Measurements from ENCODE around the gene COL3A1.

Gene COL3A1

GRCh38 chr2:189048189-189048588 lies 74.0 kb downstream of the COL3A1 start:
- no peak for TF ChIP-seq CTCF (IDR thresholded peaks at IDR 0.05)

GRCh38 chr2:189049709-189050164 lies 75.6 kb downstream of the COL3A1 start:
- TF ChIP-seq CTCF (IDR thresholded peaks at IDR 0.05) = no peak

- no peak for TF ChIP-seq CTCF (IDR thresholded peaks at IDR 0.05)
These were observed 76.1 kb downstream of the COL3A1 start for GRCh38 chr2:189050165-189050712.

GRCh38 chr2:189056200-189057106 lies 82.3 kb downstream of the COL3A1 start:
- no peak for TF ChIP-seq CTCF (IDR thresholded peaks at IDR 0.05)

- TF ChIP-seq CTCF (IDR thresholded peaks at IDR 0.05) = no peak
These were observed 83.1 kb downstream of the COL3A1 start for GRCh38 chr2:189057316-189057715.

GRCh38 chr2:189060096-189060642 lies 86.0 kb downstream of the COL3A1 start:
- TF ChIP-seq CTCF (IDR thresholded peaks at IDR 0.05) = no peak
